ENCODE data around the gene MEGF6. TPM values are rescaled to one million over a fixed set of nuclear protein-coding genes. Genes with fewer than 3 reads are reported as not detected.

MEGF6 gene
- total RNA-seq, 1 donor from 2014 or later: 9.5 TPM

GRCh38 chr1:3460672-3461131, 150.6 kb downstream of the MEGF6 start:
- no peaks in the 10 kb centered on the region for H3K36me3 ChIP-seq
- no peak for TF ChIP-seq CTCF (IDR thresholded peaks at IDR 0.05; ENCODE audit: borderline replicate concordance)
- H3K27me3 ChIP-seq (ENCODE audit: low read depth): no peaks in the 10 kb centered on the region
- H3K4me3 ChIP-seq: no peak overlapping the region
- peaks cover 50% of the 10 kb centered on the region for H3K4me1 ChIP-seq
- peak overlapping the region; percentile 64 for H3K27ac ChIP-seq (replicated peaks)
- H3K9me3 ChIP-seq (replicated peaks): no peaks in the 10 kb centered on the region
- no peak for DNase-seq
- intact Hi-C loops (cut with micrococcal nuclease): no loop called here

- no peak overlapping the region for H3K4me3 ChIP-seq
- DNase-seq: no peak
- intact Hi-C loops (cut with micrococcal nuclease): no loop called here
- H3K27ac ChIP-seq (replicated peaks): peak overlapping the region; percentile 64
- peaks cover 56% of the 10 kb centered on the region for H3K4me1 ChIP-seq
- H3K27me3 ChIP-seq (ENCODE audit: low read depth): no peaks in the 10 kb centered on the region
- no peaks in the 10 kb centered on the region for H3K9me3 ChIP-seq (replicated peaks)
- TF ChIP-seq CTCF (IDR thresholded peaks at IDR 0.05; ENCODE audit: borderline replicate concordance): no peak
- H3K36me3 ChIP-seq: no peaks in the 10 kb centered on the region
Measured at GRCh38 chr1:3459940-3460671, 151.2 kb downstream of the MEGF6 start.

GRCh38 chr1:3459051-3459908, 152.0 kb downstream of the MEGF6 start:
- H3K27me3 ChIP-seq (ENCODE audit: low read depth): no peaks in the 10 kb centered on the region
- TF ChIP-seq CTCF (IDR thresholded peaks at IDR 0.05; ENCODE audit: borderline replicate concordance): no peak
- peak overlapping the region; percentile 64 for H3K27ac ChIP-seq (replicated peaks)
- peaks cover 62% of the 10 kb centered on the region for H3K4me1 ChIP-seq
- H3K9me3 ChIP-seq (replicated peaks): no peaks in the 10 kb centered on the region
- DNase-seq: no peak
- intact Hi-C loops (cut with micrococcal nuclease): no loop called here
- H3K4me3 ChIP-seq: no peak overlapping the region
- no peaks in the 10 kb centered on the region for H3K36me3 ChIP-seq

- H3K27ac ChIP-seq (replicated peaks): peak overlapping the region; percentile 71
Measured at GRCh38 chr1:3457910-3458883, 153.1 kb downstream of the MEGF6 start.

More at GRCh38 chr1:3457910-3458883, 153.1 kb downstream of the MEGF6 start:
- Histone ChIP-seq H3K27me3 (ENCODE audit: low read depth) (peaks cover 9% of the 10 kb centered on the region), H3K9me3 (replicated peaks) (no peaks in the 10 kb centered on the region), H3K36me3 (no peaks in the 10 kb centered on the region), H3K4me1 (peaks cover 73% of the 10 kb centered on the region), H3K4me3 (no peak overlapping the region)
- DNase-seq: no peak
- intact Hi-C loops (cut with micrococcal nuclease): no loop called here
- no peak for TF ChIP-seq CTCF (IDR thresholded peaks at IDR 0.05; ENCODE audit: borderline replicate concordance)
